ENCODE results near the gene GMPR2. TPM values are rescaled to one million over a fixed set of nuclear protein-coding genes. Genes with fewer than 3 reads are reported as not detected.

Gene GMPR2
- total RNA-seq, 2 donors from 2014 or later = 54.5 to 106 TPM

DNA sequence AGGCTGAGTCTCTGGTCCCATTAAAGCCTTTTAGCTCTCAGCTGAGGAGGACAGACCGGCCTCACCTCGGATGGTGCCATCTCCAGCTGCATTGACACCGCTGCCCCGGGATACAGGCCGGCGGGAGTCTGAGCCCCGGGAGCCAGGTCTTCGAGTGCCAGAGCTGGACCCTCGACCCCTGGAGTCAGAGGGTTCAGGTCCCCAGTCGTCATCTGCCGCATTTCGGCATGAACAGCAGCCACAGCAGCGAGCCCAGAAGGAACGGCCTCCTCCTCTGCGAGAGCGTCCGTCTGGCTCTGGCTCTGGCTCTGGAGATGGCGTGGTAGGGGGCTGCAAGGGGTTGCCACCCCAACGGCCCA lies 29.2 kb downstream of the GMPR2 start:
- Histone ChIP-seq H3K27ac (no peak overlapping the region), H3K27me3 (replicated peaks; ENCODE audit: insufficient read depth) (no peaks in the 10 kb centered on the region), H3K36me3 (peaks cover 0 to 6% of the 10 kb centered on the region in 2 donors), H3K9me3 (no peaks in the 10 kb centered on the region), H3K4me3 (no peak overlapping the region), H3K4me1 (replicated peaks) (no peaks in the 10 kb centered on the region)
- WGBS = 92% methylated on average over 18 of the region's 19 CpGs
- TF ChIP-seq, protein P1, sequence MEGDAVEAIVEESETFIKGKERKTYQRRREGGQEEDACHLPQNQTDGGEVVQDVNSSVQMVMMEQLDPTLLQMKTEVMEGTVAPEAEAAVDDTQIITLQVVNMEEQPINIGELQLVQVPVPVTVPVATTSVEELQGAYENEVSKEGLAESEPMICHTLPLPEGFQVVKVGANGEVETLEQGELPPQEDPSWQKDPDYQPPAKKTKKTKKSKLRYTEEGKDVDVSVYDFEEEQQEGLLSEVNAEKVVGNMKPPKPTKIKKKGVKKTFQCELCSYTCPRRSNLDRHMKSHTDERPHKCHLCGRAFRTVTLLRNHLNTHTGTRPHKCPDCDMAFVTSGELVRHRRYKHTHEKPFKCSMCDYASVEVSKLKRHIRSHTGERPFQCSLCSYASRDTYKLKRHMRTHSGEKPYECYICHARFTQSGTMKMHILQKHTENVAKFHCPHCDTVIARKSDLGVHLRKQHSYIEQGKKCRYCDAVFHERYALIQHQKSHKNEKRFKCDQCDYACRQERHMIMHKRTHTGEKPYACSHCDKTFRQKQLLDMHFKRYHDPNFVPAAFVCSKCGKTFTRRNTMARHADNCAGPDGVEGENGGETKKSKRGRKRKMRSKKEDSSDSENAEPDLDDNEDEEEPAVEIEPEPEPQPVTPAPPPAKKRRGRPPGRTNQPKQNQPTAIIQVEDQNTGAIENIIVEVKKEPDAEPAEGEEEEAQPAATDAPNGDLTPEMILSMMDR (IDR thresholded peaks at IDR 0.05) = no peak
- TF ChIP-seq POLR2AphosphoS5 (IDR thresholded peaks at IDR 0.05) (no peak), POLR2A (IDR thresholded peaks at IDR 0.05) (no peak)
- DNase-seq (ENCODE audit: low spot score) = no peak
- intact Hi-C loops (cut with DNase I) = no loop called here

DNA sequence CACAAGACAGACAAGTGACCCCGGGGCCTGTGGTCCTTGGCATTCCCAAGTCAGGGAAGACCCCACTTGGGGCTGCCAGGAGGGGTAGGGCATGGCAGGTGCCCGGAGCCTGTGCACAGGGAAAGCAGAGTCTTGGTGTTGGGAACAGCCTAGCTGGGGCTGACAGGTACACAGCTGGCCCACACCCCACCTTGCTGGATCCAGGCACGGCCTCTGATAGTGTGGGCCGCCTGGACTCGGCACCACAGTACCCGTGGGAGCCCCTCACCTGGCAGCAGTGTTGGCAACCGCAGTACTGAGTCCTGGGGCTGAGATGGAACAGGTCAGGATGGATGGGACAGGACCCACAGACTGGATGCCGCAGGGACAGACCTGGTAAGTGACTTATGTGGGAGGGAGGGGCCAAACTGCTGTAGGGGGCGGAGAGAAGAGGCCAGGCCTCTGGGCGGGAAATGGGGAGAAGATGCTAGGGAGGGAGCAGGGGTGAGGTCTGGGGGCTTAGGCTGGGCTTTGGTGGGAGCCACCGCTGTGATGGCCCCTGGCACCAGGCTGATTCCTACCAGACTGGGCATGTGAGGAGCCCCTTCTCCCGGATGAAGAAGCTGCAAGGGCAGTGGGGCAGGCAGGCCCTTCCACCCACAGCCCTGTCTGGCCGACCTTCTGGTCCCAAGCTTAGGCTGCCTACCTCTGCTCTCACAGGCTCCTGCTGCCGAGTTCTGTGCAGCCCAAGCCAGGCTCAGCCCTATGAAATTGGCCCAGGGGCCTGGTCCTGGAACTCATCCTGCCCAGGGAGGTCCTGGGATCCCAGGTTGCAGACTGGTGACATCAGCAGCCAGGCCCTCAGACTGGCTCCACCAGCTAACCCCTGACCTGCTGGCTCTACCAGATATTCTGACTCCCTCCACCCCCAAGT lies 30.3 kb downstream of the GMPR2 start, which contains the start of gene TGM1:
Gene TGM1 (minus strand): TSS at position 357 of the 913 bp plus-strand sequence. CDS start 825 bp downstream, outside the sequence.
- no peak for DNase-seq (ENCODE audit: low spot score)
- H3K27ac ChIP-seq = peak within 1 kb of the TSS in 1 of 2 donors; percentile 1
- no peak within 1 kb of the TSS for H3K4me3 ChIP-seq
- intact Hi-C loops (cut with DNase I) = no loop called here
- H3K27me3 ChIP-seq (replicated peaks; ENCODE audit: insufficient read depth) = no peaks in the 10 kb centered on the region
- H3K36me3 ChIP-seq = peaks cover 0 to 6% of the 10 kb centered on the region in 2 donors
- TF ChIP-seq POLR2A (IDR thresholded peaks at IDR 0.05) = peak; percentile 12
- no peak for TF ChIP-seq POLR2AphosphoS5 (IDR thresholded peaks at IDR 0.05)
- no peaks in the 10 kb centered on the region for H3K4me1 ChIP-seq (replicated peaks)
- no peaks in the 10 kb centered on the region for H3K9me3 ChIP-seq
- 79% methylated on average over 14 of the region's 14 CpGs for WGBS

DNA sequence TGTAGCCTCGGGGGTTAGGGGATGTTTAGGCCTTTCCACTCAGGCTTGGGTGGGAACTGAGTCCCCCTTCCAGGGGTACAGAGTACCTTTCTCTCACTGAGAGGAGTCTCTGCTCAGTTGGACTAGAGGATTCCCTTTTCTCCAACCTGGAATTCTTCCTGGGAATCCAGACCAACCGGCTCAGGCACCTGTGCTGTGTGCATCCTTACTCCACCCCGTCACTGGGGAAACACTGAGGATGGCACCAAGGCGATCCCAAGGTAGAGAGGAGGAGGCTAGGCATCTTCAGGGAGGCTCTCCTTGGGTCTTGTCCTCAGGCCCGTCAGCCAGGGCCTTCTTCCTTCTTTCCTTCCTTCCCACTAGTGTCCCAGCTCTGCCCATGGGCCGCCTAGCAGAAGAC lies 31.1 kb downstream of the GMPR2 start:
- no peaks in the 10 kb centered on the region for H3K27me3 ChIP-seq (replicated peaks; ENCODE audit: insufficient read depth)
- TF ChIP-seq POLR2AphosphoS5 (IDR thresholded peaks at IDR 0.05) = peak; percentile 5
- TF ChIP-seq, protein P1 (IDR thresholded peaks at IDR 0.05) = no peak
- H3K4me3 ChIP-seq = no peak overlapping the region
- peak overlapping the region in 1 of 2 donors; percentile 1 for H3K27ac ChIP-seq
- no peak for DNase-seq (ENCODE audit: low spot score)
- H3K36me3 ChIP-seq = peaks cover 0 to 6% of the 10 kb centered on the region in 2 donors
- intact Hi-C loops (cut with DNase I) = no loop called here
- no peaks in the 10 kb centered on the region for H3K9me3 ChIP-seq
- WGBS = 54% methylated on average over 6 of the region's 6 CpGs
- H3K4me1 ChIP-seq (replicated peaks) = no peaks in the 10 kb centered on the region

DNA sequence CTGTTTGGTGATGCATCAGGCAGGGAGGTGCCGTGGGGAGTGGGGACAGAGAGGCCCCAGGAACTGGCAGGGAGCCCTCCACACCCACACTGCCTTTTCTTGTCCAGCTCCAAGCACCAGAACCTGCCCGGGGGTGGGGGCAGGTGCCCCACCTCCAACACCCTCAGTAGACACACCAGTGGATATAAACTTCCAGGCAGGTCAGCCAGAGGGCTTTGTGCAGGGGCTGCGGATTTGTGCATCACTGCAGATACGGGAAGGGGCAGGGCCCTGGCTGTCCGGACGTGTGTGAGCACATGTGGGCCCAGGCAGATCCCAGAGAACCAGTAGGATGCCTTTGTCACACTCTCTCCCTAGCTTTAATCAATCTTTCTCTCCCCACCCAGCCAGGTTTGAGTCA lies 31.6 kb downstream of the GMPR2 start:
- H3K27me3 ChIP-seq (replicated peaks; ENCODE audit: insufficient read depth) = no peaks in the 10 kb centered on the region
- no peak for DNase-seq (ENCODE audit: low spot score)
- H3K9me3 ChIP-seq = no peaks in the 10 kb centered on the region
- 28% methylated on average over 6 of the region's 6 CpGs for WGBS
- H3K36me3 ChIP-seq = peaks cover 0 to 6% of the 10 kb centered on the region in 2 donors
- H3K27ac ChIP-seq = peak overlapping the region in 1 of 2 donors; percentile 1
- H3K4me3 ChIP-seq = no peak overlapping the region
- intact Hi-C loops (cut with DNase I) = no loop called here
- TF ChIP-seq, protein P1 (IDR thresholded peaks at IDR 0.05) = no peak
- TF ChIP-seq POLR2A (IDR thresholded peaks at IDR 0.05) = no peak
- H3K4me1 ChIP-seq (replicated peaks) = no peaks in the 10 kb centered on the region

DNA sequence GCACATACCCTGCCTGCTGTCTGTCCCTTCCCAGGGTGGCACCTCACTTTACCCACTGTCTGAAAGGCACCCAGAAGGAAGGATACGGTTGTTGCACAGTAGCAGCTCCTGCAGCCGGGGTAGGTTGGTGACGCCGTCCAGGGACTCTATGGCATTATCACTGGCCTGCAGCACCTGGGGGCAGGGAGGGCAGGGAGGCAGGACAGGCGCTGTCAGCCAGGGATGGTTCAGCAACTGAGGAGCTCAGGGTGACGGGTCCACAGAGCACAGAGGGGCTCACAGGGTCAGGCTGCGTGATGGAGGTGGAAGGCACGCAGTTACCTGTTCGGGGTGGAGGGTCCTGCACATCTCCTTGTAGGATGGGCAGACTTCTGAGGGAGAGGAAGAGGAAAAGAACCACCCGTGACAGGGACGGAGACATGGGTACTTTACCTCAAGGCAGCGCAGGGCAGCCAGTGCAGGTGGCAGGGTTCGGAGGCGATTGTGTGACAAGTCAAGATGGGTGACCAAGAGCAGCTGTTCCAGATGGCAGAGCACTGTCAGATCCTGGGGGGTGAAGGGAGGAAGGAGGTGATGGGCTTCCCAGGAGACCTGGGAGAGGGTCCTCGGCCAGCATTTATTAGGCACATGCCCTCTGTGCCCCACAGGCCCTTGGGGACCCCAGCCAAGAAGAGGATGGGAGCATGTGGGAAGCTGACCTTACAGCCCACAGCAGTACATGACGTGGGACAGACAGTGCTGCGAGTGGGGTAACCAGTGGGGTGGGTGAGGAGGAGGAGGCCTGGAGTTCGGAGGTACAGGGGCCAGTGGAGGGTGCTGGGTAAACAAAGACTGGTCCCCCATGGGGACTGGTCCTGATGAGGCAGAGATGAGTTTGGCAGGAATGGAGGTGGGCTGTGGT lies 33.9 kb downstream of the GMPR2 start:
- H3K4me1 ChIP-seq (replicated peaks) = no peaks in the 10 kb centered on the region
- H3K36me3 ChIP-seq = peaks cover 0 to 6% of the 10 kb centered on the region in 2 donors
- no peak for DNase-seq (ENCODE audit: low spot score)
- intact Hi-C loops (cut with DNase I) = no loop called here
- no peak overlapping the region for H3K27ac ChIP-seq
- no peaks in the 10 kb centered on the region for H3K27me3 ChIP-seq (replicated peaks; ENCODE audit: insufficient read depth)
- H3K4me3 ChIP-seq = no peak overlapping the region
- TF ChIP-seq POLR2AphosphoS5 (IDR thresholded peaks at IDR 0.05) (no peak), POLR2A (IDR thresholded peaks at IDR 0.05) (no peak)
- TF ChIP-seq, protein P1 (IDR thresholded peaks at IDR 0.05) = no peak
- H3K9me3 ChIP-seq = no peaks in the 10 kb centered on the region
- WGBS = 91% methylated on average over 18 of the region's 18 CpGs
